ENCODE data around the gene KIF22. TPM values are rescaled to one million over a fixed set of nuclear protein-coding genes. Genes with fewer than 3 reads are reported as not detected.

The KIF22 gene
- total RNA-seq, 4 donors from 2014 or later = 38.4 to 68.6 (median 57.2) TPM

GRCh38 chr16:29815032-29815721 lies 24.6 kb downstream of the KIF22 start:
- peak overlapping the region in 1 of 3 donors; percentile 55 for H3K4me3 ChIP-seq (replicated peaks in 1 of 3)
- WGBS, 2 donors = 8% methylated on average over 37 to 38 of the region's 39 CpGs
- intact Hi-C loops (cut with DNase I) = loop anchor here (5.0 to 10.0 kb wide), 2 partner anchors 110 to 113 kb away; partner anchors contain the start of gene KCTD13
- H3K27ac ChIP-seq = peak overlapping the region; percentile 57 to 98 (median 90)
- no peaks in the 10 kb centered on the region for H3K9me3 ChIP-seq
- DNase-seq = peak; percentile 34 to 54
- no peaks in the 10 kb centered on the region for H3K27me3 ChIP-seq
- peaks cover 0 to 5% of the 10 kb centered on the region in 2 donors for H3K36me3 ChIP-seq
- peaks cover 38 to 59% of the 10 kb centered on the region in 2 donors for H3K4me1 ChIP-seq
- no peak for TF ChIP-seq POLR2A (IDR thresholded peaks at IDR 0.05)
- no peak for TF ChIP-seq CTCF (IDR thresholded peaks at IDR 0.05)

GRCh38 chr16:29815793-29816693 lies 25.5 kb downstream of the KIF22 start, which contains the start of gene PAGR1:
Gene PAGR1 (plus strand): TSS chr16:29816152. CDS start chr16:29816526, 374 bp downstream.
- peaks cover 0 to 4% of the 10 kb centered on the region in 2 donors for H3K36me3 ChIP-seq
- intact Hi-C loops (cut with DNase I) = loop anchor here (5.0 to 10.0 kb wide), 2 partner anchors 109 to 114 kb away; partner anchors contain the start of gene KCTD13
- no peaks in the 10 kb centered on the region for H3K9me3 ChIP-seq
- WGBS, 2 donors = 0% methylated on average over 19 to 35 of the region's 70 CpGs
- peaks cover 29 to 50% of the 10 kb centered on the region in 2 donors for H3K4me1 ChIP-seq
- peak within 1 kb of the TSS; percentile 19 to 71 (median 55) for H3K4me3 ChIP-seq (replicated peaks in 1 of 3)
- peak within 1 kb of the TSS; percentile 84 to 98 (median 90) for H3K27ac ChIP-seq
- TF ChIP-seq CTCF (IDR thresholded peaks at IDR 0.05) (peak; percentile 62 to 94 (median 84)), POLR2A (IDR thresholded peaks at IDR 0.05) (peak; percentile 50 to 83)
- DNase-seq = peak; percentile 98
- H3K27me3 ChIP-seq = no peaks in the 10 kb centered on the region

DNA sequence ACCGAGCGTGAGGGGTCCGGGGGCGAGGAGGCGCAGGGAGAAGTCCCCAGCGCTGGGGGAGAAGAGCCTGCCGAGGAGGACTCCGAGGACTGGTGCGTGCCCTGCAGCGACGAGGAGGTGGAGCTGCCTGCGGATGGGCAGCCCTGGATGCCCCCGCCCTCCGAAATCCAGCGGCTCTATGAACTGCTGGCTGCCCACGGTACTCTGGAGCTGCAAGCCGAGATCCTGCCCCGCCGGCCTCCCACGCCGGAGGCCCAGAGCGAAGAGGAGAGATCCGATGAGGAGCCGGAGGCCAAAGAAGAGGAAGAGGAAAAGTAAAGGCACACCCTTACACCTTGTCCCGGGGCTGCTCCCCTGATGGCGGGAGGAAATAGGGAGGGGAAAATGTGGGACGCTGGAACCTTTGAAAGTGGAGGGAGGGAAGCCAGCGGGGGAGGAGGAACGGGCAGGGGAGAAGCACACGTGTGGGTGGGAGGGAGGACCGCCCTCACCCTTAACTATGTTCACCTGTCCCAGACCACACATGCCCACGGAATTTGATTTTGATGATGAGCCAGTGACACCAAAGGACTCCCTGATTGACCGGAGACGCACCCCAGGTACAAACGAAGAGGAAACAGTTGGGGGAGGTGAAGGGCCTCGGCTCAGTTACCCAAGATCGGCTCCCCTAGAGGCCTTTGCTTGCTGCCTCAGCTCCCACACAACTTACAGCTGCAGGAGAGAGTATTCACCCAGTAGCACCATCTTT lies 26.3 kb downstream of the KIF22 start:
- H3K4me1 ChIP-seq = peaks cover 31 to 56% of the 10 kb centered on the region in 2 donors
- no peaks in the 10 kb centered on the region for H3K27me3 ChIP-seq
- intact Hi-C loops (cut with DNase I) = loop anchor here (5.0 to 10.0 kb wide), 2 partner anchors 108 to 115 kb away; partner anchors contain the start of gene KCTD13
- peak overlapping the region; percentile 84 to 98 (median 90) for H3K27ac ChIP-seq
- no peak for TF ChIP-seq CTCF (IDR thresholded peaks at IDR 0.05)
- no peaks in the 10 kb centered on the region for H3K9me3 ChIP-seq
- DNase-seq = peak; percentile 77 to 83
- peaks cover 0 to 4% of the 10 kb centered on the region in 2 donors for H3K36me3 ChIP-seq
- peak overlapping the region; percentile 19 to 71 (median 55) for H3K4me3 ChIP-seq (replicated peaks in 1 of 3)
- WGBS, 2 donors = 4 to 6% methylated on average over 27 to 28 of the region's 37 CpGs

DNA sequence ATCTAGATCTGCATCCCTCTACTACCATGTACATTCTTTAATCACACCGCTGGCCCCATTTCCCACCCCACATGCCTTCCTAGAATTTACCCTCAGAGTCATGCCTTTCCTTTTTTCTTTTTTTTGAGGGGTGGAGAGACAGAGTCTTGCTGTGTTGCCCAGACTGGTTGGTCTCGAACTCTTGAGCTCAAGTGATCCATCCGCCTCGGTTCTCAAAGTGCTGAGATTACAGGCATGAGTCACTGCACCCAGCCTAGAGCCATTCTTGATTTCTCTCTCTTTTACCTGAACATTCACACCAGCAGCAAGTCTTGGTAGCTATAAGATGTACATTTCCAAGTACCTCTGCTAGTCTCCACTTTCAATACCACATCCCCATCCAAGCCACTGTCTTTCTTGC lies 27.5 kb downstream of the KIF22 start:
- intact Hi-C loops (cut with DNase I) = loop anchor here (5.0 to 10.0 kb wide), 2 partner anchors 107 to 116 kb away; partner anchors contain the start of gene KCTD13
- 92 to 97% methylated on average over 4 of the region's 4 CpGs for WGBS, 2 donors
- peaks cover 36 to 56% of the 10 kb centered on the region in 2 donors for H3K4me1 ChIP-seq
- H3K27ac ChIP-seq = no peak overlapping the region
- TF ChIP-seq POLR2A (IDR thresholded peaks at IDR 0.05) (no peak), CTCF (IDR thresholded peaks at IDR 0.05) (no peak)
- DNase-seq = no peak
- H3K27me3 ChIP-seq = no peaks in the 10 kb centered on the region
- H3K4me3 ChIP-seq (replicated peaks in 1 of 3) = no peak overlapping the region
- H3K9me3 ChIP-seq = no peaks in the 10 kb centered on the region
- peaks cover 0 to 4% of the 10 kb centered on the region in 2 donors for H3K36me3 ChIP-seq
